AG09319 (cell line): Measurements from ENCODE around the gene SCYL2.
"Not testable (repeated sequence)": the region's sequence is repeated elsewhere in the genome, so short reads cannot be mapped to it uniquely, and the experiment has no call there.

Source experiments
- DNase-seq: peaks from one replicate; pipeline ENCODE4 v3.0.0-alpha.2; 2010; ENCODE audit warnings: low read depth; ENCODE audit errors: extremely low read depth
- TF ChIP-seq, protein P1 (sequence below): IDR thresholded peaks from 2 replicates; pipeline ENCODE4 v1.5.1; 2011; ENCODE audit warnings: low read depth, mild to moderate bottlenecking, inconsistent platforms, low read length, moderate library complexity

SCYL2 gene

DNA sequence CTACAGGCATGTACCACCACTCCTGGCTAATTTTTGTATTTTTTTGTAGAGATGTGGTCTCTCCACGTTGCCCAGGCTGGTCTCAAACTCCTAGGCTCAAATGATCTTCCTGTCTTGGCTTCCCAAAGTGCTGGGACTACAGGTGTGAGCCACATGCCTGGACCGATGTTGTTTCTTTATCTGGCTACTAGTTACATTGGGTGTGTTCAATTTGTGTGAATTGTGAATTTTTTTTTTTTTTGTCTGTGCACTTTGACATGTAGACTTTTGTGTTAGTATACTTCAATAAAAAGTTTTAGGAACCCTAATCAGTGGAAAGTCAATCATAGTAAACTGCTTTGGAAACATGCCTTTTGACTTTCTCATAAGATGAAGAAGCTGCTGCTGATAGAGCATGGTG lies 65.9 kb downstream of the SCYL2 start:
- TF ChIP-seq, protein P1, sequence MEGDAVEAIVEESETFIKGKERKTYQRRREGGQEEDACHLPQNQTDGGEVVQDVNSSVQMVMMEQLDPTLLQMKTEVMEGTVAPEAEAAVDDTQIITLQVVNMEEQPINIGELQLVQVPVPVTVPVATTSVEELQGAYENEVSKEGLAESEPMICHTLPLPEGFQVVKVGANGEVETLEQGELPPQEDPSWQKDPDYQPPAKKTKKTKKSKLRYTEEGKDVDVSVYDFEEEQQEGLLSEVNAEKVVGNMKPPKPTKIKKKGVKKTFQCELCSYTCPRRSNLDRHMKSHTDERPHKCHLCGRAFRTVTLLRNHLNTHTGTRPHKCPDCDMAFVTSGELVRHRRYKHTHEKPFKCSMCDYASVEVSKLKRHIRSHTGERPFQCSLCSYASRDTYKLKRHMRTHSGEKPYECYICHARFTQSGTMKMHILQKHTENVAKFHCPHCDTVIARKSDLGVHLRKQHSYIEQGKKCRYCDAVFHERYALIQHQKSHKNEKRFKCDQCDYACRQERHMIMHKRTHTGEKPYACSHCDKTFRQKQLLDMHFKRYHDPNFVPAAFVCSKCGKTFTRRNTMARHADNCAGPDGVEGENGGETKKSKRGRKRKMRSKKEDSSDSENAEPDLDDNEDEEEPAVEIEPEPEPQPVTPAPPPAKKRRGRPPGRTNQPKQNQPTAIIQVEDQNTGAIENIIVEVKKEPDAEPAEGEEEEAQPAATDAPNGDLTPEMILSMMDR = no peak

DNA sequence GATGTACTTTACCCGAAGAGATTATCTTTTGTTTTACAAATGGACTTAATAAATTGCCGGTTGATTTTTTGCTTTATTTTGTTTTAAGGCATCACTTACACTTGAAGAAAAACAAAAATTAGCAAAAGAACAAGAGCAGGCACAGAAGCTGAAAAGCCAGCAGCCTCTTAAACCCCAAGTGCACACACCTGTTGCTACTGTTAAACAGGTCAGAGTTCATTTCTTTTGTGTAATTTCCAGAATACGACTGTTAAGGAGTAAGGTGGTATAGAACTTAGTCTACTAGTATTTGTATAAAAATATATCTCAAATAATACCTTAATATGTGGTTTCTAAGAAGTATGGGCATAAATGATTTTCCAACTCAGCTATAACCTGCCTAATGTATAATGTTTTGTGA lies 70.3 kb downstream of the SCYL2 start:
- DNase-seq = no peak
- TF ChIP-seq, protein P1 = no peak

More for the DNA sequence above, 65.9 kb downstream of the SCYL2 start:
- no peak for DNase-seq

DNA sequence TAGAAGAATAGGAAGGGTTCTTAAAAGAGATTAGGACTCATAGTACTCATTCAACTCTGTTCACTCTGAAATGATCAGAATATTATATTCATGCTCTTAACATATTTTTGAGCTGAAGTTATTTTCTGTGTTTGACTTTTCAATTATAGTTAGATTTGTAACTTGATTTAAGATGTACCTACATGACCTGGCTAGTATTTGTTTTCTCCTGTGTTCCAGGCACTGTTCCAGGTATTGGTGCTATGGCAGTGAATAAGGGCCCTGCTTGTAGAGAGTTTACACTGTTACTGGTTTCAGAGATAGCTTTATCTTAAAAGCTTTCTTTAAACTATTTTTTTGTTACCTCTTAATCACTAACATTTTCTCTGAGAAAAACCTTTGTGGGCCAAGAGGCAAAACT lies 70.8 kb downstream of the SCYL2 start:
- no peak for DNase-seq
- TF ChIP-seq, protein P1 = no peak

DNA sequence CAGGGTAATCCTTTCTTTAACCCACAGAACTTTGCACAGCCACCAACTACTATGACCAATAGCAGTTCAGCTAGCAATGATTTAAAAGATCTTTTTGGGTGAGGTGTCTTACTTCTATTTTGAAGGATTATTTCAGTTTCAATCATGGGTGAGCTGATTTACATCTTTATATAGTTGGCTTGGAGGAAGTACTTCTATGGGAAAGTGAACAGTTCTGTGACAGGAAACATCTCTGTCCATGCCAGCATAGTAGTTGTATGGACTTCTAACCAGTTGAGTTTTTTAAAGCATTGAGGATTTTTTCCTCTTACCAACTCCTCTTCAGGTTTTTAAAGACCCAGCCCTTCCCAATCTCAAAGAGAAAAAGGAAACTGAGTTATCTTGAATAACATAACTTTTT lies 72.1 kb downstream of the SCYL2 start:
- TF ChIP-seq, protein P1 = no peak
- no peak for DNase-seq

DNA sequence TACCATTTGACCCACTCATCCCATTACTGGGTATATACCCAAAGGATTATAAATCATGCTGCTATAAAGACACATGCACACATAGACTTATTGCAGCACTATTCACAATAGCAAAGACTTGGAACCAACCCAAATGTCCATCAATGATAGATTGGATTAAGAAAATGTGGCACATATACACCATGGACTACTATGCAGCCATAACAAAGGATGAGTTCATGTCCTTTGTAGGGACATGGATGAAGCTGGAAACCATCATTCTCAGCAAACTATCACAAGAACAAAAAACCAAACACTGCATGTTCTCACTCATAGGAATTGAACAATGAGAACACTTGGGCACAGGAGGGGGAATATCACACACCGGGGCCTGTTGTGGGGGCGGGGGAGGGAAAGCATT lies 75.9 kb downstream of the SCYL2 start:
- not testable (repeated sequence) for DNase-seq

DNA sequence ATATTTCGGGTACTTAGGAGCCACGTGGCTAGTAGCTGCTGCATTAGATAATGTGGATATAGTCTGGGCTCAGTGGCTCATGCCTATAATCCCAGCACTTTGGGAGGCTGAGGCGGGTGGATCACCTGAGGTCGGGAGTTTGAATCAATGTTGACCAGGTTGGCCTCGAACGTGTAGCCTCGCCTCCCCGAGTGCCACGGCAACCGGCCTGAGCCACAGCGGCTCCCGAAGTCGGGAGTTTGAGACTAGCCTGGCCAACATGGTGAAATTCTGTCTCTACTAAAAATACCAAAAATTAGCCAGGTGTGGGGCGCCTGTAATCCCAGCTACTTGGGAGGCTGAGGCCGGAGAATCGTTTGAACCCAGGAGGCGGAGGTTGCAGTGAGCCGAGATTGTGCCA lies 77.4 kb downstream of the SCYL2 start:
- DNase-seq = not testable (repeated sequence)

DNA sequence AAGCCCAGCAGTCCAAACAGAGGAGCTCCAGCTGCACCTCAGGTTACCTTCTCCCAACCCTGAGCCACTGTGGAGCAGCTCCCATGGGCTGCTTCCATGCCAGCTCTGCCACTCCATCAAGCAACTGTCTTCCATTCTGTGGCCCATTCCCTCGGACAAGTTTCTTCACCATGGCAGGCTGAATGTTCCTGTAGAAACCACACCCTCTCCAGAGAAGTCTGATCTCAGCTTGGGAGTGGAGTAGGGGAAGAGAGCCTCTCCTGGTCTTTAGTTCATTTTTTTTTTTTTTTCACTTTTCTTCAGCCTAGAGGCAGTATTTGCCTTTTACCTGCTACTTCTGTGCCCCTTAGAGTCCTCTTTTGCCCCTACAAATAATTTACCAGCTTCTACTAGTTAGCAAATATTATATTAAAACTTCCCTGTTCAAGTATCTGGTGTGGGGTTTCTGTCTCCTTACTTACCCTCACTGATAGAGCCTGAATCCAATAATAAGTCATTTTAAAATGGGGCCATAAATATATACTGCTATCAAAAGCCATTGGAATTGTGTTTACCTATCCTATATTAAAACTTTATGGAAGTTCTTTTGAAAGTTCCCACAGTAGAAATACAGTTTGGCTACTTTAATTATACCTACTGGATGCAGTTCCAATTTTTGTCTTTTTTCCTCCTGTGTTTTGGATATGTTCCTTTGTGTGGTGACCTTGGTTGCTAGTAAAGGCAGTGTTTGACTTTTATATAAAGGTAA lies 78.2 kb downstream of the SCYL2 start:
- TF ChIP-seq, protein P1 = no peak

DNA sequence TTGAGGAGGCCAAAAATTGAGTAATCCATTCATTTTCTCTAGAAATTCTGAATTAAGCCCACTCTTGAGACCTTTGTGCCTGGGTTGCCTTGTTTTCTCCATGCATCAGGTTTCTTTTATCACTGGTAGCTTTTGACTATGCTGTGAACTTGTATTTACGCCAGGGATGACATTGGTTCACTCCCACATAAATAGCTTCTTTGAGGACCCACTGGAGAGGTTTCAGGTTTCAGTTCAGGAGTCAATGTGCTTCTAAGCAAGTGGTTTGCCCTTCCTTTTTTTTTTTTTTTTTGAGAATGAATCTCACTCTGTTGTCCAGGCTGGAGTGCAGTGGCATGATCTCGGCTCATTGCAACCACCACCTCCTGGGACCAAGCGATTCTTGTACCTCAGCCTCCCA lies 79.7 kb downstream of the SCYL2 start:
- DNase-seq = no peak
- TF ChIP-seq, protein P1 = no peak

More for the DNA sequence above, 78.2 kb downstream of the SCYL2 start:
- DNase-seq = no peak
